GM19467 (cell line): ENCODE measurements around the gene GABPA.

Source experiments
- ATAC-seq: cut with Tn5 transposase; IDR thresholded peaks from one replicate; pipeline ENCODE4 v1.9.1; 2021; ENCODE audit warnings: mild to moderate bottlenecking, moderate library complexity; ENCODE audit not compliant: unreplicated experiment

GABPA gene

GRCh38 chr21:25807191-25807590 lies 72.4 kb downstream of the GABPA start:
- ATAC-seq: no peak

- no peak for ATAC-seq
These were observed 74.2 kb downstream of the GABPA start for GRCh38 chr21:25809013-25809412.

- no peak for ATAC-seq
These were observed 76.4 kb downstream of the GABPA start for GRCh38 chr21:25811186-25811585.

GRCh38 chr21:25813917-25814316 lies 79.1 kb downstream of the GABPA start:
- ATAC-seq: no peak

GRCh38 chr21:25818121-25818520 lies 83.3 kb downstream of the GABPA start:
- no peak for ATAC-seq

GRCh38 chr21:25818551-25818950 lies 83.8 kb downstream of the GABPA start:
- no peak for ATAC-seq
